HCT116 (cell line): ENCODE results near the gene P2RX6. TPM values are rescaled to one million over a fixed set of nuclear protein-coding genes. Genes with fewer than 3 reads are reported as not detected.

Source experiments
- ATAC-seq: fragments of 200-7000 bp; cut with Tn5 transposase; 2 replicates; pipeline ENCODE4 v1.9.1; 2020; ENCODE audit warnings: mild to moderate bottlenecking, moderate library complexity
- BruUV-seq: library from RNA; stranded (reverse); fragments of 400-500 nt; replicated peaks from 2 replicates; lab custom pipeline; 2021; lab: Mats Ljungman, UMichigan
- CTCF ChIA-PET: fragments of 300-600 bp; sonication (Branson Sonifier 250); formaldehyde crosslinking; loops from one replicate; lab custom pipeline; 2021; ENCODE audit warnings: antibody characterized with exemption; lab: Charles Lee
- POLR2A ChIA-PET: fragments of 300-600, 350-600 bp; sonication (Branson Sonifier 250); formaldehyde crosslinking; loops from one replicate; lab custom pipeline; 2021; ENCODE audit warnings: antibody characterized with exemption; lab: Charles Lee
- RAD21 ChIA-PET, 2 experiments: fragments of 300-600 bp; sonication (Branson Sonifier 250); formaldehyde crosslinking; loops; one replicate each; lab custom pipeline; 2023; ENCODE audit warnings: low total read pairs in 2 of 2; ENCODE audit not compliant: uncharacterized antibody in 2 of 2, unreplicated experiment in 2 of 2, low non-redundant PET in 1 of 2; lab: Charles Lee
- DNase-seq: peaks from one replicate; pipeline ENCODE4 v3.0.0-alpha.2; 2010; ENCODE audit warnings: low read depth, low spot score
- H2AFZ ChIP-seq: fragments of 200-600 bp; shearing (Covaris generic), sonication (generic); 2 replicates; pipeline ENCODE4 v1.6.1; 2017; ENCODE audit warnings: low read depth, mixed run types, mixed read lengths, antibody characterized with exemption, low read length; ENCODE audit not compliant: poor library complexity, severe bottlenecking
- H3K27ac ChIP-seq: 2 replicates; pipeline ENCODE4 v1.5.1; 2012; ENCODE audit warnings: low read depth, low read length
- H3K27me3 ChIP-seq: fragments of 200-600 bp; sonication (generic); 2 replicates; pipeline ENCODE4 v1.6.1; 2016; ENCODE audit warnings: mixed run types, low read length, mixed read lengths; ENCODE audit not compliant: insufficient read depth
- H3K36me3 ChIP-seq, 2 experiments: fragments of 200-500 bp in 1 of 2; fragments of 200-600 bp in 1 of 2; sonication (Bioruptor generic) in 1 of 2; sonication (generic) in 1 of 2; 2 replicates each; pipeline versions ENCODE4 v1.5.1 to v1.6.1; 2014 to 2016; ENCODE audit warnings: low read length in 2 of 2, inconsistent platforms in 1 of 2, mixed read lengths in 1 of 2, mixed run types in 1 of 2; ENCODE audit not compliant: insufficient read depth in 2 of 2, control insufficient read depth in 1 of 2
- H3K4me1 ChIP-seq, 2 experiments: fragments of 200-600 bp in 1 of 2; sonication (generic) in 1 of 2; 2 replicates each; pipeline versions ENCODE4 v1.5.1 to v1.6.1; 2012 to 2017; ENCODE audit warnings: low read length in 2 of 2, inconsistent platforms in 1 of 2, mild to moderate bottlenecking in 1 of 2, mixed read lengths in 1 of 2, mixed run types in 1 of 2, moderate library complexity in 1 of 2; ENCODE audit not compliant: insufficient read depth in 2 of 2, control insufficient read depth in 1 of 2
- H3K4me2 ChIP-seq: fragments of 200-600 bp; sonication (generic); 2 replicates; pipeline ENCODE4 v1.6.1; 2017; ENCODE audit warnings: mixed run types, low read length, mixed read lengths
- H3K4me3 ChIP-seq, 2 experiments: fragments of 200-600 bp in 1 of 2; sonication (generic) in 1 of 2; replicated peaks in 1 of 2; 2 replicates each; pipeline ENCODE4 v1.5.1; 2011 to 2016; ENCODE audit warnings: low read length in 2 of 2, control low read depth in 1 of 2, low read depth in 1 of 2, mild to moderate bottlenecking in 1 of 2, mixed read lengths in 1 of 2, mixed run types in 1 of 2
- H3K79me2 ChIP-seq: fragments of 200-600 bp; sonication (generic); 2 replicates; pipeline ENCODE4 v1.6.1; 2017; ENCODE audit warnings: mild to moderate bottlenecking, mixed run types, low read length, moderate library complexity, mixed read lengths; ENCODE audit not compliant: insufficient read depth
- H3K9ac ChIP-seq: fragments of 200-600 bp; sonication (generic); 2 replicates; pipeline ENCODE4 v1.6.1; 2016; ENCODE audit warnings: low read length, mixed read lengths
- H3K9me2 ChIP-seq: fragments of 200-600 bp; sonication (generic), shearing (Covaris generic); 2 replicates; pipeline ENCODE4 v1.6.1; 2017; ENCODE audit warnings: mixed run types, mild to moderate bottlenecking, moderate library complexity; ENCODE audit not compliant: insufficient read depth
- H3K9me3 ChIP-seq, 2 experiments: fragments of 200-500 bp in 1 of 2; fragments of 200-600 bp in 1 of 2; sonication (Bioruptor generic) in 1 of 2; sonication (generic) in 1 of 2; 2 replicates each; pipeline ENCODE4 v1.6.1; 2014 to 2017; ENCODE audit warnings: low read length in 2 of 2, mixed read lengths in 2 of 2, inconsistent platforms in 1 of 2, low read depth in 1 of 2, mild to moderate bottlenecking in 1 of 2, mixed run types in 1 of 2, moderate library complexity in 1 of 2; ENCODE audit not compliant: control insufficient read depth in 1 of 2, insufficient read depth in 1 of 2
- H4K20me1 ChIP-seq: fragments of 200-600 bp; sonication (generic), shearing (Covaris generic); 2 replicates; pipeline ENCODE4 v1.6.1; 2017; ENCODE audit warnings: mixed run types, mild to moderate bottlenecking, moderate library complexity; ENCODE audit not compliant: insufficient read depth
- CBX3 ChIP-seq: IDR thresholded peaks from 2 replicates; pipeline ENCODE4 v1.6.1; 2012; ENCODE audit warnings: low read depth
- CEBPB ChIP-seq: IDR thresholded peaks from 2 replicates; pipeline ENCODE4 v1.6.1; 2012; ENCODE audit warnings: low read depth
- CTCF ChIP-seq, 3 experiments: fragments of 200-600 bp in 1 of 3; sonication (generic) in 1 of 3; IDR thresholded peaks in 2 of 3; conservative IDR thresholded peaks in 1 of 3; 2 replicates each; pipeline ENCODE4 v1.5.1; 2012 to 2017; ENCODE audit warnings: low read depth in 2 of 3, low read length in 2 of 3, antibody characterized with exemption in 1 of 3, borderline replicate concordance in 1 of 3, control low read depth in 1 of 3, mild to moderate bottlenecking in 1 of 3, mixed read lengths in 1 of 3, mixed run types in 1 of 3, moderate library complexity in 1 of 3; ENCODE audit not compliant: insufficient read depth in 1 of 3
- EGR1 ChIP-seq: IDR thresholded peaks from 2 replicates; pipeline ENCODE4 v1.6.1; 2012; ENCODE audit warnings: low read depth
- ELF1 ChIP-seq: IDR thresholded peaks from 2 replicates; pipeline ENCODE4 v1.6.1; 2012; ENCODE audit warnings: low read depth, borderline replicate concordance
- EZH2 ChIP-seq: fragments of 200-600 bp; sonication (generic); IDR thresholded peaks from 2 replicates; pipeline ENCODE4 v1.6.1; 2017; ENCODE audit warnings: antibody characterized with exemption, mixed run types
- EZH2phosphoT487 ChIP-seq: fragments of 200-600 bp; IDR thresholded peaks from 2 replicates; pipeline ENCODE4 v1.6.1; 2018; ENCODE audit warnings: antibody characterized with exemption, borderline replicate concordance
- SIN3A ChIP-seq: IDR thresholded peaks from 2 replicates; pipeline ENCODE4 v1.6.1; 2012; ENCODE audit warnings: low read depth
- YY1 ChIP-seq: IDR thresholded peaks from 2 replicates; pipeline ENCODE4 v1.6.1; 2011; ENCODE audit warnings: low read length, low read depth, moderate library complexity, mild to moderate bottlenecking; ENCODE audit not compliant: insufficient replicate concordance; ENCODE audit errors: extremely low read depth
- ZFX ChIP-seq: fragments of 450-650 bp; IDR thresholded peaks from 2 replicates; pipeline ENCODE4 v1.6.1; 2017
- ZNF274 ChIP-seq: fragments of 200-500 bp; sonication (Bioruptor generic); IDR thresholded peaks from 2 replicates; pipeline ENCODE4 v1.6.1; 2014; ENCODE audit warnings: mild to moderate bottlenecking, low read depth, low read length, inconsistent platforms
- intact Hi-C: fragments of 100-400 bp; cut with micrococcal nuclease; formaldehyde crosslinking; loops from 2 replicates; pipeline ENCODE4 v1.10.0; 2022
- total RNA-seq: library from RNA; stranded (reverse); gene quantifications from one replicate; pipeline ENCODE4 v1.2.1, GENCODE V29; 2021; ENCODE audit not compliant: unreplicated experiment

Gene P2RX6
- total RNA-seq, 1 experiment from 2014 or later = 0.20 TPM

- Histone ChIP-seq H3K79me2 (no peaks in the 10 kb centered on the region), H3K4me3 (no peak overlapping the region), H3K36me3 (no peaks in the 10 kb centered on the region), H4K20me1 (no peaks in the 10 kb centered on the region), H3K9me2 (no peaks in the 10 kb centered on the region), H3K27me3 (no peaks in the 10 kb centered on the region), H3K27ac (no peak overlapping the region), H2AFZ (no peak overlapping the region), H3K4me1 (peaks cover 15 to 20% of the 10 kb centered on the region in 2 experiments), H3K9ac (no peak overlapping the region), H3K9me3 (no peaks in the 10 kb centered on the region), H3K4me2 (no peak overlapping the region)
- TF ChIP-seq YY1 (no peak), CTCF (IDR thresholded peaks at IDR 0.05 in 2 of 3, conservative IDR thresholded peaks at IDR 0.05 in 1 of 3; ENCODE audit: borderline replicate concordance in 1 of 3, insufficient read depth in 1 of 3, low read depth in 2 of 3, low read length in 2 of 3) (no peak), ELF1 (no peak), EGR1 (no peak), SIN3A (no peak), EZH2phosphoT487 (no peak), ZFX (no peak), ZNF274 (no peak), EZH2 (no peak), CBX3 (no peak), CEBPB (no peak)
- BruUV-seq = no TSS peak
- intact Hi-C loops = no loop called here
- ChIA-PET POLR2A (no interaction called here), CTCF (no interaction called here), RAD21 (no interaction called here)
- ATAC-seq = no peak
- DNase-seq = no peak
Measured at GRCh38 chr22:21010426-21011113, 4.4 kb upstream of the P2RX6 start.
